Panc1 (cell line): ENCODE measurements around the gene TDRD7. TPM values are rescaled to one million over a fixed set of nuclear protein-coding genes. Genes with fewer than 3 reads are reported as not detected.

Source experiments
- ATAC-seq: fragments of 200-7000 bp; cut with Tn5 transposase; 2 replicates; pipeline ENCODE4 v1.9.1; 2020; ENCODE audit warnings: mild to moderate bottlenecking, moderate library complexity
- BruUV-seq: library from RNA; stranded (reverse); fragments of 400-500 nt; replicated peaks from 2 replicates; lab custom pipeline; 2021; lab: Mats Ljungman, UMichigan
- CTCF ChIA-PET: fragments of 300-600 bp; sonication (Branson Sonifier 250); formaldehyde crosslinking; loops from one replicate; lab custom pipeline; 2022; ENCODE audit warnings: antibody characterized with exemption; lab: Charles Lee
- POLR2A ChIA-PET: fragments of 300-600 bp; sonication (Branson Sonifier 250); formaldehyde crosslinking; loops from one replicate; lab custom pipeline; 2022; ENCODE audit warnings: antibody characterized with exemption; lab: Charles Lee
- DNase-seq: peaks from one replicate; pipeline ENCODE4 v3.0.0-alpha.2; 2010; ENCODE audit warnings: low read depth, low spot score
- H3K27ac ChIP-seq: 2 replicates; pipeline ENCODE4 v1.5.1; 2011; ENCODE audit warnings: mild to moderate bottlenecking, low read length, inconsistent platforms
- H3K27me3 ChIP-seq: fragments of 200-500 bp; sonication (Bioruptor generic); 2 replicates; pipeline ENCODE4 v1.6.0; 2014; ENCODE audit warnings: low read length, inconsistent platforms; ENCODE audit not compliant: control insufficient read depth, insufficient read depth
- H3K36me3 ChIP-seq: fragments of 200-500 bp; sonication (Bioruptor generic); 2 replicates; pipeline ENCODE4 v1.5.1; 2014; ENCODE audit warnings: inconsistent platforms, mild to moderate bottlenecking, low read length, moderate library complexity; ENCODE audit not compliant: control insufficient read depth, insufficient read depth
- H3K4me1 ChIP-seq: 2 replicates; pipeline ENCODE4 v1.5.1; 2011; ENCODE audit warnings: inconsistent platforms, mild to moderate bottlenecking, low read length, moderate library complexity; ENCODE audit not compliant: control insufficient read depth, insufficient read depth
- H3K4me3 ChIP-seq, 2 experiments: 2 replicates each; pipeline ENCODE4 v1.5.1; 2011 to 2012; ENCODE audit warnings: low read depth in 2 of 2, low read length in 2 of 2, mild to moderate bottlenecking in 2 of 2, inconsistent platforms in 1 of 2, moderate library complexity in 1 of 2
- H3K9me3 ChIP-seq: fragments of 200-500 bp; sonication (Bioruptor generic); 2 replicates; pipeline ENCODE4 v1.5.1; 2014; ENCODE audit warnings: low read depth, mild to moderate bottlenecking, inconsistent platforms, low read length, moderate library complexity; ENCODE audit not compliant: control insufficient read depth, insufficient read depth
- CTCF ChIP-seq: fragments of 450-650 bp; IDR thresholded peaks from 2 replicates; pipeline ENCODE4 v1.5.1; 2017; ENCODE audit warnings: mild to moderate bottlenecking
- POLR2AphosphoS5 ChIP-seq: IDR thresholded peaks from 2 replicates; pipeline ENCODE4 v1.6.1; 2012; ENCODE audit warnings: mild to moderate bottlenecking, low read depth, low read length, moderate library complexity
- REST ChIP-seq, 2 experiments: IDR thresholded peaks; 2 replicates each; pipeline ENCODE4 v1.6.1; 2011 to 2012; ENCODE audit warnings: low read depth in 2 of 2, control low read depth in 1 of 2, low read length in 1 of 2, mild to moderate bottlenecking in 1 of 2, moderate library complexity in 1 of 2; ENCODE audit not compliant: insufficient read depth in 1 of 2
- TCF7L2 ChIP-seq: IDR thresholded peaks from 2 replicates; pipeline ENCODE4 v1.6.1; 2011; ENCODE audit warnings: mild to moderate bottlenecking, low read depth, low read length, inconsistent platforms
- in situ Hi-C: cut with HindIII; loops from 2 replicates; pipeline ENCODE4 v1.10.0; 2016; ENCODE audit warnings: low sequenced_read_pairs, low pct_unique_long_range_greater_than_20kb
- intact Hi-C: fragments of 100-400 bp; cut with micrococcal nuclease; formaldehyde crosslinking; loops from one replicate; pipeline ENCODE4 v1.10.0; 2022; ENCODE audit not compliant: unreplicated experiment
- total RNA-seq: library from RNA; stranded (reverse); gene quantifications from one replicate; pipeline ENCODE4 v1.2.1, GENCODE V29; 2021; ENCODE audit not compliant: unreplicated experiment

Gene TDRD7
- total RNA-seq, 1 experiment from 2014 or later = 10.6 TPM

- Histone ChIP-seq H3K4me1 (no peaks in the 10 kb centered on the region), H3K27me3 (no peaks in the 10 kb centered on the region), H3K36me3 (no peaks in the 10 kb centered on the region), H3K4me3 (no peak overlapping the region), H3K9me3 (no peaks in the 10 kb centered on the region), H3K27ac (no peak overlapping the region)
- ChIA-PET POLR2A (no interaction called here), CTCF (no interaction called here)
- in situ Hi-C loops = no loop called here
- intact Hi-C loops = no loop called here
- ATAC-seq = no peak
- no TSS peak for BruUV-seq
- TF ChIP-seq POLR2AphosphoS5 (no peak), REST (IDR thresholded peaks at IDR 0.05; ENCODE audit: insufficient read depth in 1 of 2, low read depth in 2 of 2, low read length in 1 of 2) (no peak), TCF7L2 (no peak), CTCF (no peak)
- no peak for DNase-seq
Observed at GRCh38 chr9:97531888-97532376, 120.0 kb downstream of the TDRD7 start.

GRCh38 chr9:97534185-97534584 lies 122.3 kb downstream of the TDRD7 start:
- no peak for ATAC-seq
- intact Hi-C loops = no loop called here
- no peak for DNase-seq
- Histone ChIP-seq H3K27ac (no peak overlapping the region), H3K4me1 (no peaks in the 10 kb centered on the region), H3K4me3 (no peak overlapping the region), H3K27me3 (no peaks in the 10 kb centered on the region), H3K9me3 (no peaks in the 10 kb centered on the region), H3K36me3 (no peaks in the 10 kb centered on the region)
- TF ChIP-seq REST (IDR thresholded peaks at IDR 0.05; ENCODE audit: insufficient read depth in 1 of 2, low read depth in 2 of 2, low read length in 1 of 2) = no peak
- TF ChIP-seq POLR2AphosphoS5 = no peak
- no peak for TF ChIP-seq TCF7L2
- in situ Hi-C loops = no loop called here
- BruUV-seq = no TSS peak
- CTCF ChIA-PET = no interaction called here
- POLR2A ChIA-PET = no interaction called here
